Mucosa of rectum (tissue), 2 donors: ENCODE measurements around the gene TMEM119.

Experiments
- H3K27ac ChIP-seq, 2 donors: one replicate each; pipeline ENCODE4 v1.7.0; 2013; ENCODE audit warnings: inconsistent platforms in 2 of 2, low read depth in 2 of 2, low read length in 2 of 2
- H3K27me3 ChIP-seq, 2 donors: one replicate each; pipeline ENCODE4 v1.7.0; 2013; ENCODE audit warnings: low read length in 2 of 2; ENCODE audit not compliant: control insufficient read depth in 2 of 2, insufficient read depth in 2 of 2
- H3K36me3 ChIP-seq, 2 donors: one replicate each; pipeline ENCODE4 v1.7.0; 2013; ENCODE audit warnings: low read length in 2 of 2; ENCODE audit not compliant: control insufficient read depth in 2 of 2, insufficient read depth in 2 of 2
- H3K4me1 ChIP-seq, 2 donors: one replicate each; pipeline ENCODE4 v1.7.0; 2013; ENCODE audit warnings: low read length in 2 of 2, mild to moderate bottlenecking in 1 of 2; ENCODE audit not compliant: control insufficient read depth in 2 of 2, insufficient read depth in 2 of 2
- H3K4me3 ChIP-seq, 2 donors: one replicate each; pipeline ENCODE4 v1.7.0; 2013; ENCODE audit warnings: low read length in 2 of 2
- H3K9ac ChIP-seq, 2 donors: one replicate each; pipeline ENCODE4 v1.7.0; 2013; ENCODE audit warnings: low read length in 2 of 2, low read depth in 1 of 2, mild to moderate bottlenecking in 1 of 2
- H3K9me3 ChIP-seq, 2 donors: one replicate each; pipeline ENCODE4 v1.7.0; 2013; ENCODE audit warnings: low read length in 2 of 2; ENCODE audit not compliant: control insufficient read depth in 2 of 2
- donor health status: healthy.
- donor health status: Normal muscosa, but diverticular disease.

The TMEM119 gene, protein sequence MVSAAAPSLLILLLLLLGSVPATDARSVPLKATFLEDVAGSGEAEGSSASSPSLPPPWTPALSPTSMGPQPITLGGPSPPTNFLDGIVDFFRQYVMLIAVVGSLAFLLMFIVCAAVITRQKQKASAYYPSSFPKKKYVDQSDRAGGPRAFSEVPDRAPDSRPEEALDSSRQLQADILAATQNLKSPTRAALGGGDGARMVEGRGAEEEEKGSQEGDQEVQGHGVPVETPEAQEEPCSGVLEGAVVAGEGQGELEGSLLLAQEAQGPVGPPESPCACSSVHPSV

DNA sequence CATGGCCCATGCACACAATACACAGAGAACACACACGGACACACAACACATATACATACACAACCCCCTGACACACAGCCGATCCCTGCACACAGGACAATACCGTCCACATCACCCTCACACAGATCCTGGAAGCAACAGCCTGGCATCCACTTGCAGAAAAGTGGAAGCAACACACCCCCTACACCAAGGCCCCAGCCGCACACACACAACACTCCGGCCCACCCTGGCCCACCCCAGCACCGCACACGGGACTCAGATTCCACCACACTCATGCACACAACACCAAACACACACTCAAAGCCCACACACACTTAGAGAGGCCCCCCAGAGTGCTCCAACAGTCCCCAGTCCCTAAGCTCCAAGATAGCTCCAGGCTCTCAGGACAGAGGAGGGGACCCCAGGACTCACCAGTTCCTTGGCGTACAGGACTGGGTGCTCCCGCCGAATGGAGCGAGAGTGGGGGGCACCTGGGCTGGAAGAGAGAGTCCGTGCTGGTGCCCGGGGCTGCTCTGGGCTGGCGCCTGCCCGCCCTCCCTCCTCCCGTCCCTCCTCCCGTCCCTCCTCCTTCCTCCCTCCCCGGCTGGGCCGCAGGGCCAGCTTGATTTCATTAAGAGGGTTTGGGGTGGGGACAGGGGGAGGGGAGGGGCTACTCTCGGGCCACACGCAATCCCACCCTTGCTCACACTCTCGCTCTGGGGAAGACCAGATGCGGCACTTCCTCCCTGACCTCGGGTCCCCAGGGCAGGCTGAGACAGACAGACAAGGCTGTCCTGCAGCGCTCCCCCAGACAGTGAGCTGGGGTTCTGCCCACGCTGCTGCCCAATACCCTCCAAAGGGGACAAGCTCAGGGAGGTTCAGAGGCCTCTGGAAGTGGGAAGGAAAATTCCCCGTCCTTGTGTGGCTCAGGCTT, at the start of gene TMEM119:
TSS of gene TMEM119 (minus strand) at position 526 of the 913 bp plus-strand sequence. CDS start 5,701 bp downstream, outside the sequence.
- Histone ChIP-seq H3K4me1 (peaks cover 0 to 3% of the 10 kb centered on the region in 2 donors), H3K27ac (peak within 1 kb of the TSS; percentile 52 to 56), H3K27me3 (no peaks in the 10 kb centered on the region), H3K9ac (peak within 1 kb of the TSS in 1 of 2 donors; percentile 52), H3K36me3 (no peaks in the 10 kb centered on the region), H3K4me3 (peak within 1 kb of the TSS; percentile 24 to 68), H3K9me3 (no peaks in the 10 kb centered on the region)

DNA sequence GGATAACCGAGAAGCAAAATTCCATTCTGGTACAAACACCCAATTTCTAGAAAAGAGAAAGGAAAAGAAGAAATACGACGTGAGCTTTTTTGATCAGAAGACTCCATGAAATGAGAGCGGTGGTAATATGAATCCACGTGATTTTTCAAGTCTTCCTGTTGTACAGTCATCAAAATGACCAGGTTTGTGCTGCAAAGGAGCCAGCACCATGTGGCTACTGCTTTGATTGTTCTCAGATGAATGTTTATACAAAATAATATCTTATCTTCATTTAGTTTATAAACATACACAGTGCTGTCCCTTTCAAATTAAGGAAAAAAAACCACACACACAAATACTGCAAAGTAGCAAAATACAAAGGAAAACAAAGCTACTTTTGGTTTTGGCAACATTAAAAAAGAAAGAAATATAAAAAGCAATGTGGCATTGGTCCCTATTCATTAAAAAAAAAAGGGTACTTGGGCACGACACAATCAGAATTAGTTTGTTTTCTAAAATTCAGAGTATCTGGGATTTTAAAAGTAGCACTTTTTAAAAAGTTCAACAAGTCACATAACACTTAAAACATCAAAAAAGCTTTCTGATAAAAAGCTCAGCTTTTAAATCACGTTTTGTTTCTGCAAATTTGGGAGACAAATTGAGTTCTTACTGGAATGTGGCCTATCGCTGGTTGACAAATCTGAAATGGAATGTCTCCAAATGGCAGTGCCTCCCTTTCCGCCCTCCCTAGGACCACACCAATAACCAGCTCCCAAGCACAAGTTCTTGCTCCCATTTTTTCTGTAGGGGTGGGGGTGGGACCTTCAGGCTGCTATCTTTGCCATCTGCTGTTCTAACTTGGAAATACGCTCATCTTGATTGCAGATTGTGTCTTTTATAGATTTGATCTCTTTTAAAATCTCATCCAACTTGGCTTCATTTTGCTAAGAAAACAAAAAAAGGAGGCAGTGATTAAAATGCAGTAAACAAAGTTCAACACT, 49.0 kb upstream of the TMEM119 start:
- Histone ChIP-seq H3K36me3 (peaks cover 33 to 48% of the 10 kb centered on the region in 2 donors), H3K27ac (no peak overlapping the region), H3K4me1 (no peaks in the 10 kb centered on the region), H3K9ac (no peak overlapping the region), H3K27me3 (no peaks in the 10 kb centered on the region), H3K4me3 (no peak overlapping the region), H3K9me3 (no peaks in the 10 kb centered on the region)

DNA sequence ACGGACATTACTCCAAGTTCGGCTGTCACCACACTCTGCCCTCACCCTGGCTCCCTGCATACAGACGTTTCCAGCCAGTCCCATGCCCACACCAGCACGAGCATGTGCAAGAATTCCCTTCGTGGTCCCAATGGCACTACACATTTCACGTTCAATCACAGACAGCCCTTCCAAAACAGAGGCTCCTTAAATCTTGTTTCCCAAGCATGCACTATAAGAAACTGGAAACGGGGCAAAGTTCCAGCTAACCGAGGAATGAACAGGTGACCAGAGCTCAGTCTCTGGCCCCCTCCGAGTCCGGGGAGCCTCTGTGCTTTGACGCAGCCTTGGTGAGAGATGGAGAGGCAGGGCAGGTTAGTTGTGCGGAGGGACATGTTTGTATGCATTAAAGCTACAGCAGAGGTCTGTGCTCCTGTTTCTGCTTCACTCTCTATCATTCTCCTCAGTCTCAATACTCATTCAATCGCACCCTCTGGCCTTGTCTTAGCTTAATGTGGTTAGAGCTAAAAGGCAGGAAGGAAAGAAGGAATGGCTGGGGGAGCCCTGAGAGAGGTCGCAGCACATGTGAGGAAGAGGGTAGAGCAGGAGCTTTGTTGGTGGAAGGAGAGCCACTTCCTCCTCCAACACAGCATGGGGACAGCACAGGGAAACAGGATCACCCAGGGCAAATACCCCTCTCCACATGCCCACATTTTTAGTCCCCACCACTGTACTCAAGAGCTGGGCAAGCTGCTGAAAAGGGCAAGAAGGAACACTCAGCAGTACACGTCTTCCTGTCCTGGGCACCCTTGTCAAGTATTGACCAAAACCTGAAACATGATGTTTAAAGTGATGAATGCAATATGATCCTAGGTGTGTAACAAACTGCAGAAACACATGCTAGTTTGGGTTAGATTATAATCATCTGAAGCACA, 48.1 kb upstream of the TMEM119 start:
- no peak overlapping the region for H3K4me3 ChIP-seq
- H3K4me1 ChIP-seq: peaks cover 0 to 6% of the 10 kb centered on the region in 2 donors
- H3K36me3 ChIP-seq: peaks cover 26 to 41% of the 10 kb centered on the region in 2 donors
- H3K27me3 ChIP-seq: no peaks in the 10 kb centered on the region
- no peaks in the 10 kb centered on the region for H3K9me3 ChIP-seq
- no peak overlapping the region for H3K9ac ChIP-seq
- peak overlapping the region in 1 of 2 donors; percentile 18 for H3K27ac ChIP-seq

DNA sequence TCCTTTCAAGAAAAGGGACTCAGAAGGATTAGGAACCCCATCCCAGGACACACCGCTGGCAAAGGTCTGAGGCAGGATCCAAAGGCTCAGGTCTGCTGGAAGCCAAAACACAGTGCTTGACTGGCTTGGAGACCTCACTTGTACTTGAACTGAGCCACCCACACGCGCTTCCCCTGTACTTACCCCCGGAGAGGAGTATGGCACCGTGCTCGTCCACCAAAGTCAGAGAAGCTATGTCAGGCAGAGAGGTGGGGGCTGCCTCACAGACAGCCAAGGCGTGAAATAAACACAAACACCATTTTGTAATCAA, 46.9 kb upstream of the TMEM119 start:
- peaks cover 0 to 6% of the 10 kb centered on the region in 2 donors for H3K4me1 ChIP-seq
- H3K27me3 ChIP-seq: no peaks in the 10 kb centered on the region
- H3K36me3 ChIP-seq: peaks cover 26 to 39% of the 10 kb centered on the region in 2 donors
- H3K9me3 ChIP-seq: no peaks in the 10 kb centered on the region
- no peak overlapping the region for H3K4me3 ChIP-seq
- H3K9ac ChIP-seq: no peak overlapping the region
- H3K27ac ChIP-seq: no peak overlapping the region

DNA sequence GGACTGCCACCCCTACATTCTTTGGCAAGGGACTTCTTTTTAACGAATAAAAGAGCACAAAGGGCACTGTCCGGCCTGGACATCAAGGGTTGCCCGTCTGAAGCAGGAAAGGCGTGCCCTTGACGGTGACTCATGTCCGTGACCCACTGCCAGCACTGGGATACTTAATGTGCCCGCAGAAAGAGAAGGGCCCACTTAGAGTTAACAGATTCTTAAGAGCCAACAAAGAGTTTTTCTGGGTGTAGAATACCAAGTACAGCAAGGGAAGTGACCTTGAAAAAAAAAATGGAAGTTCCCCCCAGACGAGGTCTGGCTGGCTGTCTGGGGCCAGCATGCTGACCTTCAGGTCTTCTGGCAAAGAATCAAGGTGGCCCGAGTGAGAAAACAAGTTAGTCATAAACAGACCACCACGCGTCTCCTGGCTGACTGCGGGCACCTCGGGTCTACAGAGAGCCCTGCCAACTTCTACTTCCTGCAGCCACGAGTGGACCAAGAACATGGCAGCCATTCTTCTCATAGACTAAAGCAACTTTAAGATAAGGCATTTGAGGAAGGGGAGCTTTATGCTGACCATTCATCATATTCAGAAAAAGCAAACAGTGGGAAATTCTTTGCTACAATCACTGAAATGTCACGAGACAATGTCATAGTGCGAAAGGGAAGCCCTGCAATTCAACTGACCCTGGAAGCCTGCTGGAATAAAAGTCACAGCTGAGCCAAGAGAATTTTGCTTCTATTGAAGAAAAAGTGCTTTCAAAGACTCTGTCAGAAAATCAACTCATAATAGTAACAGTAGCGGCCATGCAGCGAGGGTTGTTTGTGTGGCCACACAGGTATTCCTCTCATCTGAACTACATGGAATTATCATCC, 46.3 kb upstream of the TMEM119 start:
- H3K9ac ChIP-seq: no peak overlapping the region
- no peaks in the 10 kb centered on the region for H3K9me3 ChIP-seq
- no peaks in the 10 kb centered on the region for H3K27me3 ChIP-seq
- H3K4me1 ChIP-seq: peaks cover 0 to 6% of the 10 kb centered on the region in 2 donors
- H3K27ac ChIP-seq: peak overlapping the region in 1 of 2 donors; percentile 3
- H3K4me3 ChIP-seq: no peak overlapping the region
- H3K36me3 ChIP-seq: peaks cover 26 to 36% of the 10 kb centered on the region in 2 donors

DNA sequence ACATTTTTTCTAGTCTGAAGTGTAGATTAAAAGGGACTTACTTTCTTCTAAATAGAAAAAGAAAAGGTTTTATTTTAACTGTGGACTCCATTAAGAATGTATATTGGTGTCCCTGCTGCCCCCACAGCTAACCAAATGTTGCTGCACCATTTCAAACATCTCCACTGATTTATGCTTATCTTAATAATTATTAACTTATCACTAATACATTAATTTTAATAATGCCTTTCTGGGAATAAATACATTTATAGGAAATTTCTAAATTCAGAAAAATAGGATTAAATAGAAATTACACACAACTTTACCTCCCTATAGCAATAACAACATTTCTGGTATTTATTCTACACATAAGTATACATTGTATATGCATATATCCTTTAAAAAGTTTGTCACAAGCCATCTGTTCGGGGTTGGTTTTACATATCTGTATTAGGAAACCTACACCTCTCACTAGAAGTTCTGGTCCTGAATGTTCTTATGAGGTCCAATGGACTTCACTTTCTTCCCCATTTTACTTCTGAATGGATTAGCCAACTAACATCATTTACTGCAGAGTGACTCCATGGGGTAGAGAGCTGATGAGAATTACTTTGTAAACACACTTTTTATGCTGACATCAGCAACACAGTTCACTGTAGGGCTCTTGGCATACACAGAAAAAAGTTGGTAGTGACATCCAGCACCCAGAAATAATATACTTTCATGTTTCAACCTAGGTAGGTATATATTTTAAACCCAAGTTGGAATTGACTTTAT, 45.2 kb upstream of the TMEM119 start:
- Histone ChIP-seq H3K9ac (no peak overlapping the region), H3K27me3 (no peaks in the 10 kb centered on the region), H3K4me1 (peaks cover 1 to 6% of the 10 kb centered on the region in 2 donors), H3K4me3 (no peak overlapping the region), H3K36me3 (peaks cover 17 to 27% of the 10 kb centered on the region in 2 donors), H3K9me3 (no peaks in the 10 kb centered on the region), H3K27ac (no peak overlapping the region)

DNA sequence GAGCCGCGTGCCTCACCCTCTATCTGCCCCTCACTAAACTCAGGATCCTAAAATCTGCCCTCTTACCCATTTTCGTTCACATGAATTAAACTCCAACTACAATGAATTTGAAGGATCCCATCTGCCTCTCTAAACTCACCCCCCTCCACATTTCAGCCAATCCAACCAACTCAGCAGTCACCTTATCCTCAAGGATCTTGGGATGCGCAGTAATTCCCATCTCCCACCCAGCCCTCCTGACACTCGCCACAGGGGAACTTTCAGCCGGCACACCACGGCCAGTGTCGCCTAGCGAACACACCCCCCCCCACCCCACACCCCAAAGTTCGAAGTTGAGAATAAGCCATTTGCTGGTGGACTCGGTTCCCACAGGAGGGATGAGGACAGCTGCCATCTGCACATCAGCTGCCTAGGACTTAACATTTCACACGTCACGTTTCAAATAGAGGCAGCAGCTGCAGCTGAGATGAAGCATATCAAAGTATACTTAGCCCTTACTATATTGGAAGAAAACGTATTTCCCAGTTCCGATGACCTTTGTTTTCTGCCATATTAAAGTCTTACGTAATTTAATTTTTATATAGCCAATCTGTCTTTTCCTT, 44.5 kb upstream of the TMEM119 start:
- Histone ChIP-seq H3K4me1 (peaks cover 6% of the 10 kb centered on the region in 2 donors), H3K27ac (peak overlapping the region; percentile 26 to 35), H3K36me3 (peaks cover 11 to 20% of the 10 kb centered on the region in 2 donors)

More for the DNA sequence above, 44.5 kb upstream of the TMEM119 start:
- Histone ChIP-seq H3K27me3 (no peaks in the 10 kb centered on the region), H3K9me3 (no peaks in the 10 kb centered on the region), H3K9ac (no peak overlapping the region), H3K4me3 (no peak overlapping the region)
